Measurements from ENCODE around the gene EYA4.

GRCh38 chr6:133353061-133353460, 111.9 kb downstream of the EYA4 start:
- TF ChIP-seq CTCF (IDR thresholded peaks at IDR 0.05) (no peak), REST (IDR thresholded peaks at IDR 0.05; ENCODE audit: insufficient read depth in 1 of 2, low read depth in 2 of 2, low read length in 1 of 2) (no peak), POLR2AphosphoS5 (IDR thresholded peaks at IDR 0.05; ENCODE audit: low read depth, low read length) (no peak), SIN3A (IDR thresholded peaks at IDR 0.05; ENCODE audit: borderline replicate concordance, insufficient read depth, low read depth, low read length) (no peak), TCF7L2 (IDR thresholded peaks at IDR 0.05; ENCODE audit: low read depth, low read length) (no peak)

All from Panc1 (cell line).